CD14-positive monocyte (primary cell): Measurements from ENCODE around the gene TTF1. TPM values are rescaled to one million over a fixed set of nuclear protein-coding genes. Genes with fewer than 3 reads are reported as not detected.

Experiments
- DNase-seq, 3 donors: peaks; one replicate each; pipeline ENCODE4 v3.0.0-alpha.2; 2011 to 2022
- H2AFZ ChIP-seq: 2 replicates; pipeline ENCODE4 v1.6.0; 2012; ENCODE audit warnings: mild to moderate bottlenecking, low read depth, low read length, inconsistent platforms; ENCODE audit not compliant: insufficient read depth, poor library complexity, severe bottlenecking
- H3K27ac ChIP-seq, 2 donors: 1 replicate in 1 of 2; 2 replicates in 1 of 2; pipeline ENCODE4 v1.5.1; 2012 to 2013; ENCODE audit warnings: low read length in 2 of 2, control low read depth in 1 of 2, inconsistent platforms in 1 of 2, low read depth in 1 of 2, mild to moderate bottlenecking in 1 of 2
- H3K27me3 ChIP-seq, 2 donors: one replicate each; pipeline versions ENCODE4 v1.6.0 to v1.6.1; 2011 to 2013; ENCODE audit warnings: low read length in 2 of 2; ENCODE audit not compliant: control insufficient read depth in 2 of 2, insufficient read depth in 2 of 2
- H3K36me3 ChIP-seq, 2 donors: replicated peaks in 1 of 2; 1 replicate in 1 of 2; 2 replicates in 1 of 2; pipeline versions ENCODE4 v1.5.1 to v1.6.1; 2012 to 2013; ENCODE audit warnings: low read length in 2 of 2, control low read depth in 1 of 2, inconsistent platforms in 1 of 2, mild to moderate bottlenecking in 1 of 2; ENCODE audit not compliant: insufficient read depth in 2 of 2, control insufficient read depth in 1 of 2
- H3K4me1 ChIP-seq, 2 donors: 1 replicate in 1 of 2; 2 replicates in 1 of 2; pipeline versions ENCODE4 v1.5.1 to v1.6.1; 2012 to 2013; ENCODE audit warnings: low read length in 2 of 2, control low read depth in 1 of 2, inconsistent platforms in 1 of 2, mild to moderate bottlenecking in 1 of 2, moderate library complexity in 1 of 2; ENCODE audit not compliant: insufficient read depth in 2 of 2, control insufficient read depth in 1 of 2
- H3K4me2 ChIP-seq: replicated peaks from 2 replicates; pipeline ENCODE3; 2012; ENCODE audit warnings: low read length, moderate library complexity, mild to moderate bottlenecking; ENCODE audit not compliant: poor library complexity, severe bottlenecking; ENCODE audit errors: extremely low read depth
- H3K4me3 ChIP-seq, 3 experiments: fragments of 200-600 bp in 1 of 3; sonication (generic) in 1 of 3; replicated peaks in 1 of 3; 1 replicate in 2 of 3; 2 replicates in 1 of 3; pipeline ENCODE4 v1.5.1; 2011 to 2013; ENCODE audit warnings: low read length in 3 of 3, mild to moderate bottlenecking in 3 of 3, control low read depth in 2 of 3, low read depth in 2 of 3, inconsistent platforms in 1 of 3, moderate library complexity in 1 of 3
- H3K79me2 ChIP-seq: 2 replicates; pipeline ENCODE4 v1.6.0; 2012; ENCODE audit warnings: mild to moderate bottlenecking, control low read depth, inconsistent platforms, low read length, moderate library complexity; ENCODE audit not compliant: insufficient read depth
- H3K9ac ChIP-seq: 2 replicates; pipeline ENCODE4 v1.6.0; 2017; ENCODE audit warnings: low read length, mild to moderate bottlenecking; ENCODE audit not compliant: insufficient read depth, poor library complexity, severe bottlenecking
- H3K9me3 ChIP-seq, 2 donors: replicated peaks in 1 of 2; 1 replicate in 1 of 2; 2 replicates in 1 of 2; pipeline versions ENCODE4 v1.5.1 to v1.6.1; 2012 to 2013; ENCODE audit warnings: low read length in 2 of 2, control low read depth in 1 of 2; ENCODE audit not compliant: control insufficient read depth in 1 of 2, insufficient read depth in 1 of 2
- H4K20me1 ChIP-seq: 2 replicates; pipeline ENCODE4 v1.6.0; 2012; ENCODE audit warnings: mild to moderate bottlenecking, low read length, control low read depth, moderate library complexity; ENCODE audit not compliant: insufficient read depth
- H3K27ac Mint-ChIP-seq, 7 donors: one replicate each; pipeline ENCODE4 v1.8.0; 2020; ENCODE audit warnings: mild to moderate bottlenecking in 7 of 7, mixed read lengths in 7 of 7, moderate library complexity in 6 of 7, inconsistent platforms in 2 of 7
- H3K27me3 Mint-ChIP-seq, 3 donors: one replicate each; pipeline ENCODE4 v1.8.0; 2021 to 2022; ENCODE audit warnings: low read depth in 3 of 3, mild to moderate bottlenecking in 3 of 3, mixed read lengths in 3 of 3, moderate library complexity in 3 of 3, inconsistent platforms in 1 of 3
- H3K36me3 Mint-ChIP-seq, 2 donors: one replicate each; pipeline ENCODE4 v1.8.0; 2020; ENCODE audit warnings: mixed read lengths in 2 of 2, inconsistent platforms in 1 of 2, mild to moderate bottlenecking in 1 of 2
- H3K4me1 Mint-ChIP-seq: one replicate; pipeline ENCODE4 v1.8.0; 2020; ENCODE audit warnings: mild to moderate bottlenecking, mixed read lengths
- H3K4me3 Mint-ChIP-seq, 2 donors: one replicate each; pipeline ENCODE4 v1.8.0; 2020; ENCODE audit warnings: mild to moderate bottlenecking in 2 of 2, mixed read lengths in 2 of 2, moderate library complexity in 1 of 2
- H3K9me3 Mint-ChIP-seq, 7 donors: one replicate each; pipeline ENCODE4 v1.8.0; 2020 to 2022; ENCODE audit warnings: mixed read lengths in 7 of 7, mild to moderate bottlenecking in 6 of 7, moderate library complexity in 6 of 7, inconsistent platforms in 2 of 7
- WGBS: methylation state at CpG from one replicate; pipeline ENCODE4 v1.1.5; 2013; ENCODE audit warnings: missing lambda C conversion rate; ENCODE audit not compliant: insufficient coverage; 5-methylcytosine and 5-hydroxymethylcytosine counted together
- intact Hi-C, 2 donors: fragments of 100-400 bp; cut with micrococcal nuclease; formaldehyde crosslinking; loops; one replicate each; pipeline versions ENCODE4 v1.15.0 to v1.15.1; 2023
- polyA plus RNA-seq, 3 donors: library from polyadenylated mRNA; depleted of rRNA in 1 of 3; unstranded in 2 of 3; stranded (reverse) in 1 of 3; fragments of 300-500 nt in 2 of 3; fragments of >200 nt in 1 of 3; fragmentation: Illumina TruSeq in 2 of 3; gene quantifications; 1 replicate in 2 of 3; 2 replicates in 1 of 3; pipeline ENCODE4 v1.2.3, GENCODE V29; 2012 to 2021
- TF ChIP-seq, protein P1 (sequence below): fragments of 200-600 bp; IDR thresholded peaks from one replicate; pipeline ENCODE4 v1.8.0; 2022; ENCODE audit warnings: antibody characterized with exemption, mild to moderate bottlenecking

TTF1 gene
- polyA plus RNA-seq, 3 donors, result 2.2 to 5.8 (median 4.1) TPM

DNA sequence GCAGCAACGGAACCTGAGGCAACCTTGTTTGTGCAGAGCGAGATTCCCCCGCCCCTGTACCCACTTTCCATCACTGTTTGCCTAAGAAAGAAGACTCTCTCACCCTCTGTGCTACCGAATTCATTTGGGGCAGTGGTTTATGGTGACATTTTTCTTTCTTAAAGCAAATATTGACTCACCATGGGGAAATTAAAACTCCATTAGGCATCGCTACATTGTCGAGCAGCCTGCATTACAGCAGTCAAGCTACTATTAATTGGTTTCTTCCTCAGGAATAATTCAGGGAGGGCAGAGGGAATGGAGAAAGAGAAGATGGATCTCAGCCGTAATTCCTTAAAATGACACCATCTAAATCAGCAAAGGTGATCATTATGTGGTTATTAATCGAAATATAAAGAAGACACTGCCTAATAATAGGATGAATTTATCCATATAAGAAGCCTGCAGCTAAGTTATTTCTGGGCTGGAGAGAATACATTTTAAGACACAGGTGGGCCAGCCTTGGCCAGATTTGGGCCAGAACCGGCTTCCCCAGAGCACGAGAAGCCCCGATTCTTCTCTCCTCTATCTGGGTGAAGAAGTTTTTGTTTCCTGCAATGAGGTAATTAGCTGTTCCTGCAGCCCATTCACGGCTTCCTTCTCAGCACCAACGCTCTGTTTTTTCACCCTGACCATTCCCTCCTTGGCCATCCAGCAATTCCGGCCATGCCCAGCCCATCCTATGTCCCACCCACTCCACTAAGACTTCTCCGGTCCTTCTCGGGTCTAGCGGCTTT lies 20.2 kb upstream of the TTF1 start:
- no peak overlapping the region for H3K4me3 ChIP-seq
- H3K9me3 ChIP-seq, result no peaks in the 10 kb centered on the region
- Mint-ChIP-seq H3K27me3 (peaks cover 46 to 60% (median 59%) of the 10 kb centered on the region in 3 donors), H3K4me1 (no peaks in the 10 kb centered on the region), H3K4me3 (peak overlapping the region in 1 of 2 donors; percentile 63), H3K36me3 (no peaks in the 10 kb centered on the region), H3K9me3 (peaks cover 0 to 4% (median 1%) of the 10 kb centered on the region in 7 donors), H3K27ac (peak overlapping the region in 1 of 7 donors; percentile 61)
- DNase-seq, result no peak
- H3K9ac ChIP-seq, result no peak overlapping the region
- no peak overlapping the region for H3K27ac ChIP-seq
- no peaks in the 10 kb centered on the region for H4K20me1 ChIP-seq
- peaks cover 20 to 34% of the 10 kb centered on the region in 2 donors for H3K27me3 ChIP-seq
- no peak overlapping the region for H3K4me2 ChIP-seq
- 30% methylated on average over 5 of the region's 17 CpGs for WGBS
- H3K4me1 ChIP-seq, result no peaks in the 10 kb centered on the region
- no peaks in the 10 kb centered on the region for H3K79me2 ChIP-seq
- intact Hi-C loops, result no loop called here
- no peak overlapping the region for H2AFZ ChIP-seq
- TF ChIP-seq, protein P1, sequence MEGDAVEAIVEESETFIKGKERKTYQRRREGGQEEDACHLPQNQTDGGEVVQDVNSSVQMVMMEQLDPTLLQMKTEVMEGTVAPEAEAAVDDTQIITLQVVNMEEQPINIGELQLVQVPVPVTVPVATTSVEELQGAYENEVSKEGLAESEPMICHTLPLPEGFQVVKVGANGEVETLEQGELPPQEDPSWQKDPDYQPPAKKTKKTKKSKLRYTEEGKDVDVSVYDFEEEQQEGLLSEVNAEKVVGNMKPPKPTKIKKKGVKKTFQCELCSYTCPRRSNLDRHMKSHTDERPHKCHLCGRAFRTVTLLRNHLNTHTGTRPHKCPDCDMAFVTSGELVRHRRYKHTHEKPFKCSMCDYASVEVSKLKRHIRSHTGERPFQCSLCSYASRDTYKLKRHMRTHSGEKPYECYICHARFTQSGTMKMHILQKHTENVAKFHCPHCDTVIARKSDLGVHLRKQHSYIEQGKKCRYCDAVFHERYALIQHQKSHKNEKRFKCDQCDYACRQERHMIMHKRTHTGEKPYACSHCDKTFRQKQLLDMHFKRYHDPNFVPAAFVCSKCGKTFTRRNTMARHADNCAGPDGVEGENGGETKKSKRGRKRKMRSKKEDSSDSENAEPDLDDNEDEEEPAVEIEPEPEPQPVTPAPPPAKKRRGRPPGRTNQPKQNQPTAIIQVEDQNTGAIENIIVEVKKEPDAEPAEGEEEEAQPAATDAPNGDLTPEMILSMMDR, result no peak
- H3K36me3 ChIP-seq, result no peaks in the 10 kb centered on the region

DNA sequence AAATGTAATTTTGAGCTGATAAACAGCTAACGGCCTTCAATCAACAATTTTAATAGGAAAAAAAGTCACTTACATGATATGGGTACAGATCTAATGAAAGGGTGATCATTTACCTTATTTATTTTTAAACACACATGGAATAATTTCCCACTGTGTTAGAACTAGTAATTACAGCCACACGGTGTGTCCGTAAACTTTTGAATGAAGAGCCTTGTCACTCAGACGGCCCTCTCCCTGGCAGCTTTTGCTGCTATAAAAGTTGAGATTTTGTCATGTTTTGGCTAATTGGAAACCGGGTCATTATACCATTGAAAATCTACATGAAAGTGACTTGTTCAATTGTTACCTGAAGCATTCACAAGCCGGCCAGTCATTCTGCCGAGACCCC lies 19.0 kb upstream of the TTF1 start:
- peaks cover 20 to 28% of the 10 kb centered on the region in 2 donors for H3K27me3 ChIP-seq
- H3K27ac ChIP-seq, result no peak overlapping the region
- H3K79me2 ChIP-seq, result no peaks in the 10 kb centered on the region
- H3K9me3 ChIP-seq, result no peaks in the 10 kb centered on the region
- H4K20me1 ChIP-seq, result no peaks in the 10 kb centered on the region
- no peak overlapping the region for H3K4me3 ChIP-seq
- Mint-ChIP-seq H3K4me3 (peak overlapping the region in 1 of 2 donors; percentile 69), H3K27ac (no peak overlapping the region), H3K36me3 (no peaks in the 10 kb centered on the region), H3K27me3 (peaks cover 43 to 60% (median 58%) of the 10 kb centered on the region in 3 donors), H3K4me1 (no peaks in the 10 kb centered on the region), H3K9me3 (peaks cover 0 to 4% (median 1%) of the 10 kb centered on the region in 7 donors)
- no peak overlapping the region for H2AFZ ChIP-seq
- TF ChIP-seq, protein P1, result no peak
- intact Hi-C loops, result no loop called here
- 69% methylated on average over 4 of the region's 7 CpGs for WGBS
- no peaks in the 10 kb centered on the region for H3K4me1 ChIP-seq
- no peak overlapping the region for H3K4me2 ChIP-seq
- DNase-seq, result no peak
- no peaks in the 10 kb centered on the region for H3K36me3 ChIP-seq
- H3K9ac ChIP-seq, result no peak overlapping the region
